ENCODE data around the gene CLDN24.
A peak's percentile ranks its signal among the peaks of the same experiment; 100 is the strongest.

CLDN24 gene

GRCh38 chr4:183329954-183330742 is 7.9 kb upstream of the CLDN24 start:
- H3K14ac ChIP-seq (ENCODE audit: low read length in 2 of 2): no peak overlapping the region

DNA sequence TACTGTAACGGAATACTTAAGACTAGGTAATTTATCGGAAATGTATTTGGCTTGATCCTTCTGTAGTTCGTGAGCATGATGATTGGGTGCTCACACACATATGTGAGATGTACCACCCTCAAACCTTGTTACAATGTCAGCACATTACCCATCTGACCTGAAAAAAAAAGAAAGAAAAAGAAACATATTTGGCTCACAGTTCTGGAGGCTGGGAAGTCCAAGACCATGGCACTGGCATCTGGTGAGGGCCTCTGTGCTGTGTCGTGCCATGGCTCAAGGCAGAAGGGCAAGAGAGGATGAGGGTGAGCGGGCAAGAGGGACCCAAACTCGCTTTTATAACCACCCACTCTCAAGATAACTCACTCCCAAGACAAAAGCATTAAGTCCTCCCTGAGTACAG is 7.0 kb upstream of the CLDN24 start:
- Histone ChIP-seq H2AK5ac (ENCODE audit: low read length, severe bottlenecking) (no peak overlapping the region), H2AFZ (ENCODE audit: low read depth, low read length) (no peak overlapping the region), H2BK5ac (ENCODE audit: low read depth, low read length, poor library complexity, severe bottlenecking) (no peak overlapping the region), H3K27me3 (ENCODE audit: control insufficient read depth in 1 of 2, insufficient read depth in 1 of 2, low read length in 2 of 2) (no peaks in the 10 kb centered on the region), H3K4me1 (ENCODE audit: control insufficient read depth, insufficient read depth, low read depth, low read length) (peaks cover 6% of the 10 kb centered on the region), H2BK12ac (ENCODE audit: low read length in 2 of 2) (peak overlapping the region in 1 of 2 experiments; percentile 76), H4K91ac (ENCODE audit: low read length) (no peak overlapping the region), H3K4me3 (ENCODE audit: insufficient read depth in 1 of 2, low read depth in 1 of 2, low read length in 2 of 2) (no peak overlapping the region), H2BK120ac (ENCODE audit: low read depth, low read length) (no peak overlapping the region), H3K9me3 (ENCODE audit: control insufficient read depth, low read length) (peaks cover 6% of the 10 kb centered on the region), H2BK15ac (ENCODE audit: low read depth, poor library complexity, severe bottlenecking) (no peak overlapping the region), H3K79me1 (replicated peaks; ENCODE audit: low read length, poor library complexity, severe bottlenecking) (no peaks in the 10 kb centered on the region), H3K14ac (ENCODE audit: low read length in 2 of 2) (no peak overlapping the region), H3K4me2 (ENCODE audit: low read length, poor library complexity, severe bottlenecking) (no peak overlapping the region), H3K36me3 (ENCODE audit: control insufficient read depth in 1 of 2, insufficient read depth in 2 of 2, low read depth in 1 of 2, low read length in 2 of 2) (peaks cover 0 to 3% of the 10 kb centered on the region in 2 experiments), H3K9ac (ENCODE audit: low read length) (no peak overlapping the region), H3K4ac (ENCODE audit: low read depth in 1 of 2, low read length in 2 of 2) (no peak overlapping the region), H3K27ac (ENCODE audit: low read length, poor library complexity, severe bottlenecking) (no peak overlapping the region), H3K23ac (ENCODE audit: low read length in 2 of 2) (no peak overlapping the region), H3K18ac (ENCODE audit: low read depth in 1 of 2, low read length in 2 of 2) (no peak overlapping the region), H4K8ac (ENCODE audit: low read length) (no peak overlapping the region)
- WGBS: 83% methylated on average over 3 of the region's 6 CpGs
- no peak for DNase-seq

More at GRCh38 chr4:183329954-183330742, 7.9 kb upstream of the CLDN24 start:
- Histone ChIP-seq H3K18ac (ENCODE audit: low read depth in 1 of 2, low read length in 2 of 2) (no peak overlapping the region), H3K4me3 (ENCODE audit: insufficient read depth in 1 of 2, low read depth in 1 of 2, low read length in 2 of 2) (no peak overlapping the region), H3K36me3 (ENCODE audit: control insufficient read depth in 1 of 2, insufficient read depth in 2 of 2, low read depth in 1 of 2, low read length in 2 of 2) (no peaks in the 10 kb centered on the region), H2BK5ac (ENCODE audit: low read depth, low read length, poor library complexity, severe bottlenecking) (no peak overlapping the region), H3K9me3 (ENCODE audit: control insufficient read depth, low read length) (peaks cover 6% of the 10 kb centered on the region), H3K27ac (ENCODE audit: low read length, poor library complexity, severe bottlenecking) (no peak overlapping the region), H3K23ac (ENCODE audit: low read length in 2 of 2) (no peak overlapping the region), H3K4ac (ENCODE audit: low read depth in 1 of 2, low read length in 2 of 2) (no peak overlapping the region), H2AK5ac (ENCODE audit: low read length, severe bottlenecking) (no peak overlapping the region), H3K9ac (ENCODE audit: low read length) (no peak overlapping the region), H4K91ac (ENCODE audit: low read length) (no peak overlapping the region), H2BK120ac (ENCODE audit: low read depth, low read length) (no peak overlapping the region), H2BK12ac (ENCODE audit: low read length in 2 of 2) (no peak overlapping the region), H4K8ac (ENCODE audit: low read length) (no peak overlapping the region), H3K27me3 (ENCODE audit: control insufficient read depth in 1 of 2, insufficient read depth in 1 of 2, low read length in 2 of 2) (no peaks in the 10 kb centered on the region), H3K79me1 (replicated peaks; ENCODE audit: low read length, poor library complexity, severe bottlenecking) (no peaks in the 10 kb centered on the region), H3K4me2 (ENCODE audit: low read length, poor library complexity, severe bottlenecking) (no peak overlapping the region), H3K4me1 (ENCODE audit: control insufficient read depth, insufficient read depth, low read depth, low read length) (peaks cover 6% of the 10 kb centered on the region), H2BK15ac (ENCODE audit: low read depth, poor library complexity, severe bottlenecking) (no peak overlapping the region), H2AFZ (ENCODE audit: low read depth, low read length) (no peak overlapping the region)
- no peak for DNase-seq
- WGBS: 80% methylated on average over 8 of the region's 10 CpGs

DNA sequence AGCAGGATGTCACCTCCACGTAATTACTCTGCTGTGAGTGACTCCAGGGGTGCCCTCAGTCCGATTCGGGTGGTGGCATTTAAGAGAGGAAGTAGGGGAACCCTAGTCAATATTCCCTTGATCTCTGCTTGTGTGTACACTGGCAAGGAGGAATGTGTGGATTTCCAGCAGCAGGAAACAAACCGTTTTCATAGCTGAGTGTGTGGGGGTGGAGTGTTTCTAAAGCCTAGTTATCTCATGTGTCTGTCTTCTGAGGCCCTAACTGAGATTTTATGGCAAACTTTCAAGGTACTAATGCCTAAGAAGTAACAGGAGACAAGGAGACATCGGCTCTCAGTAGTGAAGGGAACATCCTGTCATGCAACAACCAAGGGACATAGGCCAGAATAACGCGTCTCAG is 6.6 kb upstream of the CLDN24 start:
- H3K18ac ChIP-seq (ENCODE audit: low read depth in 1 of 2, low read length in 2 of 2): peak overlapping the region; percentile 1 to 5
- H2AFZ ChIP-seq (ENCODE audit: low read depth, low read length): no peak overlapping the region
- H3K14ac ChIP-seq (ENCODE audit: low read length in 2 of 2): no peak overlapping the region
- peak overlapping the region; percentile 2 for H4K91ac ChIP-seq (ENCODE audit: low read length)
- no peak overlapping the region for H3K4ac ChIP-seq (ENCODE audit: low read depth in 1 of 2, low read length in 2 of 2)
- H4K8ac ChIP-seq (ENCODE audit: low read length): peak overlapping the region; percentile 35
- H3K9ac ChIP-seq (ENCODE audit: low read length): no peak overlapping the region
- H3K9me3 ChIP-seq (ENCODE audit: control insufficient read depth, low read length): peaks cover 6% of the 10 kb centered on the region
- H3K4me2 ChIP-seq (ENCODE audit: low read length, poor library complexity, severe bottlenecking): no peak overlapping the region
- no peak overlapping the region for H2AK5ac ChIP-seq (ENCODE audit: low read length, severe bottlenecking)
- H2BK5ac ChIP-seq (ENCODE audit: low read depth, low read length, poor library complexity, severe bottlenecking): no peak overlapping the region
- no peak overlapping the region for H2BK15ac ChIP-seq (ENCODE audit: low read depth, poor library complexity, severe bottlenecking)
- H2BK120ac ChIP-seq (ENCODE audit: low read depth, low read length): no peak overlapping the region
- H3K27ac ChIP-seq (ENCODE audit: low read length, poor library complexity, severe bottlenecking): no peak overlapping the region
- no peaks in the 10 kb centered on the region for H3K27me3 ChIP-seq (ENCODE audit: control insufficient read depth in 1 of 2, insufficient read depth in 1 of 2, low read length in 2 of 2)
- no peak overlapping the region for H3K4me3 ChIP-seq (ENCODE audit: insufficient read depth in 1 of 2, low read depth in 1 of 2, low read length in 2 of 2)
- peaks cover 0 to 4% of the 10 kb centered on the region in 2 experiments for H3K36me3 ChIP-seq (ENCODE audit: control insufficient read depth in 1 of 2, insufficient read depth in 2 of 2, low read depth in 1 of 2, low read length in 2 of 2)
- peak overlapping the region in 1 of 2 experiments; percentile 49 for H2BK12ac ChIP-seq (ENCODE audit: low read length in 2 of 2)
- H3K79me1 ChIP-seq (replicated peaks; ENCODE audit: low read length, poor library complexity, severe bottlenecking): no peaks in the 10 kb centered on the region
- WGBS: 50% methylated on average over 7 of the region's 7 CpGs
- DNase-seq: peak; percentile 28
- H3K4me1 ChIP-seq (ENCODE audit: control insufficient read depth, insufficient read depth, low read depth, low read length): peaks cover 4% of the 10 kb centered on the region
- no peak overlapping the region for H3K23ac ChIP-seq (ENCODE audit: low read length in 2 of 2)

DNA sequence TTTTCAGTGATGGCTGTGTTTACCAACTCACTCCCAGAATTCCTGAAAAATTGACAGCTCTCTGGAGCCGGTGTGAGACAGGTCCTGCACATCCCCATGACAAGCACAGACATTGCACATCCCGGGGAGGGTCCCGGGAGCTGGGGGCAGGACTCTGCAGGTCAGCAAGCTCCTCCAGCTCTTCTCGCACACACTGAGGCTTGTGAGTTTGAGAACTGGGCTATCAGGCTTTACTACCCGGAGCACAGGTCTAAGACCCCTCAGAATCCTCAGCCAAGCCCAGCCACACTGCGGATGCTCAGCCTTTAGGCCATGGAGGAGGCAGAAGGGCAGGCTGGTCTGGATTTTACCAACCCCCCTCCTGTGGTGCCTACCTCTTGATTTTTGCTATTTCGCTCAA is 5.6 kb upstream of the CLDN24 start:
- Histone ChIP-seq H3K27ac (ENCODE audit: low read length, poor library complexity, severe bottlenecking) (no peak overlapping the region), H2AK5ac (ENCODE audit: low read length, severe bottlenecking) (no peak overlapping the region), H3K27me3 (ENCODE audit: control insufficient read depth in 1 of 2, insufficient read depth in 1 of 2, low read length in 2 of 2) (no peaks in the 10 kb centered on the region), H3K4me3 (ENCODE audit: insufficient read depth in 1 of 2, low read depth in 1 of 2, low read length in 2 of 2) (no peak overlapping the region), H2BK5ac (ENCODE audit: low read depth, low read length, poor library complexity, severe bottlenecking) (no peak overlapping the region), H2AFZ (ENCODE audit: low read depth, low read length) (no peak overlapping the region), H3K4me2 (ENCODE audit: low read length, poor library complexity, severe bottlenecking) (no peak overlapping the region), H4K8ac (ENCODE audit: low read length) (no peak overlapping the region), H3K18ac (ENCODE audit: low read depth in 1 of 2, low read length in 2 of 2) (peak overlapping the region in 1 of 2 experiments; percentile 68), H3K9ac (ENCODE audit: low read length) (no peak overlapping the region), H3K4ac (ENCODE audit: low read depth in 1 of 2, low read length in 2 of 2) (no peak overlapping the region), H2BK12ac (ENCODE audit: low read length in 2 of 2) (no peak overlapping the region), H3K9me3 (ENCODE audit: control insufficient read depth, low read length) (peaks cover 6% of the 10 kb centered on the region), H2BK15ac (ENCODE audit: low read depth, poor library complexity, severe bottlenecking) (no peak overlapping the region), H2BK120ac (ENCODE audit: low read depth, low read length) (no peak overlapping the region), H4K91ac (ENCODE audit: low read length) (no peak overlapping the region), H3K36me3 (ENCODE audit: control insufficient read depth in 1 of 2, insufficient read depth in 2 of 2, low read depth in 1 of 2, low read length in 2 of 2) (peaks cover 0 to 12% of the 10 kb centered on the region in 2 experiments), H3K23ac (ENCODE audit: low read length in 2 of 2) (no peak overlapping the region), H3K14ac (ENCODE audit: low read length in 2 of 2) (no peak overlapping the region), H3K79me1 (replicated peaks; ENCODE audit: low read length, poor library complexity, severe bottlenecking) (no peaks in the 10 kb centered on the region), H3K4me1 (ENCODE audit: control insufficient read depth, insufficient read depth, low read depth, low read length) (peaks cover 3% of the 10 kb centered on the region)
- DNase-seq: no peak
- 95% methylated on average over 6 of the region's 7 CpGs for WGBS
